ENCODE measurements around the gene CNTNAP2. TPM values are rescaled to one million over a fixed set of nuclear protein-coding genes. Genes with fewer than 3 reads are reported as not detected.

CNTNAP2 gene
- total RNA-seq, 1 experiment from 2014 or later, result 60.0 TPM

GRCh38 chr7:147519062-147519461, 1402.5 kb downstream of the CNTNAP2 start:
- no peaks in the 10 kb centered on the region for H3K4me1 ChIP-seq (ENCODE audit: insufficient read depth, low read length, poor library complexity, severe bottlenecking)
- DNase-seq (ENCODE audit: low spot score), result no peak
- intact Hi-C loops (cut with micrococcal nuclease; ENCODE audit: unreplicated experiment), result no loop called here
- no peak overlapping the region for H3K4me3 ChIP-seq (ENCODE audit: low read depth, low read length, poor library complexity, severe bottlenecking)
- H3K9me3 ChIP-seq (ENCODE audit: low read depth, low read length, poor library complexity, severe bottlenecking), result no peaks in the 10 kb centered on the region
- BruUV-seq (replicated peaks), result no TSS peak
- no peaks in the 10 kb centered on the region for H3K36me3 ChIP-seq (ENCODE audit: insufficient read depth, low read length, poor library complexity, severe bottlenecking)
- H3K27ac ChIP-seq (ENCODE audit: low read depth, low read length, poor library complexity, severe bottlenecking), result no peak overlapping the region
- no peak for TF ChIP-seq EZH2 (IDR thresholded peaks at IDR 0.05; ENCODE audit: borderline replicate concordance, low read depth, low read length, poor library complexity, severe bottlenecking)
- no peak for TF ChIP-seq CTCF (conservative IDR thresholded peaks at IDR 0.05; ENCODE audit: low read depth, low read length)
- H3K27me3 ChIP-seq (replicated peaks; ENCODE audit: insufficient read depth, low read depth, low read length, poor library complexity), result no peaks in the 10 kb centered on the region
- CTCF ChIA-PET, result no interaction called here
- POLR2A ChIA-PET (ENCODE audit: low non-redundant PET), result no interaction called here

- no TSS peak for BruUV-seq (replicated peaks)
- intact Hi-C loops (cut with micrococcal nuclease; ENCODE audit: unreplicated experiment), result no loop called here
- CTCF ChIA-PET, result no interaction called here
These were observed 1406.5 kb downstream of the CNTNAP2 start for GRCh38 chr7:147523056-147523455.

GRCh38 chr7:147524726-147525250, 1408.2 kb downstream of the CNTNAP2 start:
- Histone ChIP-seq H3K27me3 (replicated peaks; ENCODE audit: insufficient read depth, low read depth, low read length, poor library complexity) (no peaks in the 10 kb centered on the region), H3K9me3 (ENCODE audit: low read depth, low read length, poor library complexity, severe bottlenecking) (no peaks in the 10 kb centered on the region), H3K4me3 (ENCODE audit: low read depth, low read length, poor library complexity, severe bottlenecking) (no peak overlapping the region), H3K4me1 (ENCODE audit: insufficient read depth, low read length, poor library complexity, severe bottlenecking) (no peaks in the 10 kb centered on the region), H3K27ac (ENCODE audit: low read depth, low read length, poor library complexity, severe bottlenecking) (no peak overlapping the region), H3K36me3 (ENCODE audit: insufficient read depth, low read length, poor library complexity, severe bottlenecking) (no peaks in the 10 kb centered on the region)
- no TSS peak for BruUV-seq (replicated peaks)
- no peak for DNase-seq (ENCODE audit: low spot score)
- ChIA-PET POLR2A (ENCODE audit: low non-redundant PET) (no interaction called here), CTCF (no interaction called here)
- TF ChIP-seq CTCF (conservative IDR thresholded peaks at IDR 0.05; ENCODE audit: low read depth, low read length) (no peak), EZH2 (IDR thresholded peaks at IDR 0.05; ENCODE audit: borderline replicate concordance, low read depth, low read length, poor library complexity, severe bottlenecking) (no peak)
- intact Hi-C loops (cut with micrococcal nuclease; ENCODE audit: unreplicated experiment), result no loop called here

More at GRCh38 chr7:147523056-147523455, 1406.5 kb downstream of the CNTNAP2 start:
- H3K27ac ChIP-seq (ENCODE audit: low read depth, low read length, poor library complexity, severe bottlenecking), result no peak overlapping the region
- no peaks in the 10 kb centered on the region for H3K27me3 ChIP-seq (replicated peaks; ENCODE audit: insufficient read depth, low read depth, low read length, poor library complexity)
- no peaks in the 10 kb centered on the region for H3K4me1 ChIP-seq (ENCODE audit: insufficient read depth, low read length, poor library complexity, severe bottlenecking)
- H3K9me3 ChIP-seq (ENCODE audit: low read depth, low read length, poor library complexity, severe bottlenecking), result no peaks in the 10 kb centered on the region
- no peak for DNase-seq (ENCODE audit: low spot score)
- POLR2A ChIA-PET (ENCODE audit: low non-redundant PET), result no interaction called here
- no peak overlapping the region for H3K4me3 ChIP-seq (ENCODE audit: low read depth, low read length, poor library complexity, severe bottlenecking)
- H3K36me3 ChIP-seq (ENCODE audit: insufficient read depth, low read length, poor library complexity, severe bottlenecking), result no peaks in the 10 kb centered on the region
- TF ChIP-seq CTCF (conservative IDR thresholded peaks at IDR 0.05; ENCODE audit: low read depth, low read length), result no peak
- no peak for TF ChIP-seq EZH2 (IDR thresholded peaks at IDR 0.05; ENCODE audit: borderline replicate concordance, low read depth, low read length, poor library complexity, severe bottlenecking)
